HG02798 (cell line): ENCODE measurements around the gene KDM5B.
"Not testable (repeated sequence)": the region's sequence is repeated elsewhere in the genome, so short reads cannot be mapped to it uniquely, and the experiment has no call there.

ENCODE experiments used
- ATAC-seq: cut with Tn5 transposase; IDR thresholded peaks from one replicate; pipeline ENCODE4 v1.9.1; 2021; ENCODE audit warnings: mild to moderate bottlenecking; ENCODE audit not compliant: unreplicated experiment, poor library complexity

Gene KDM5B

DNA sequence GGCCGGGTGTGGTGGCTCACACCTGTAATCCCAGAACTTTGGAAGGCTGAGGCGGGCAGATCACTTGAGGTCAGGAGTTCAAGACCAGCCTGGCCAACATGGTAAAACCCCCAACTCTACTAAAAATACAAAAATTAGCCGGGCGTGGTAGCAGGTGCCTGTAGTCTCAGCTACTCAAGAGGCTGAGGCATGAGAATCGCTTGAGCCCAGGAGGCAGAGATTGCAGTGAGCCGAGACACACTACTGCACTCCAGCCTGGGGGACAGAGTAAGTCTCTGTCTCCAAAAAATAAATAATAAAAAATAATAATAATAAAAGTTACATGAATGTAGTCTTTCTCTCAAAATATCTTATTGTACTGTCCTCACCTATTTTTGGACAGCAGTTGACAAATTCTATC, 13.3 kb downstream of the KDM5B start:
- ATAC-seq, result not testable (repeated sequence)

GRCh38 chr1:202794051-202794740, 14.0 kb downstream of the KDM5B start:
- ATAC-seq, result no peak

DNA sequence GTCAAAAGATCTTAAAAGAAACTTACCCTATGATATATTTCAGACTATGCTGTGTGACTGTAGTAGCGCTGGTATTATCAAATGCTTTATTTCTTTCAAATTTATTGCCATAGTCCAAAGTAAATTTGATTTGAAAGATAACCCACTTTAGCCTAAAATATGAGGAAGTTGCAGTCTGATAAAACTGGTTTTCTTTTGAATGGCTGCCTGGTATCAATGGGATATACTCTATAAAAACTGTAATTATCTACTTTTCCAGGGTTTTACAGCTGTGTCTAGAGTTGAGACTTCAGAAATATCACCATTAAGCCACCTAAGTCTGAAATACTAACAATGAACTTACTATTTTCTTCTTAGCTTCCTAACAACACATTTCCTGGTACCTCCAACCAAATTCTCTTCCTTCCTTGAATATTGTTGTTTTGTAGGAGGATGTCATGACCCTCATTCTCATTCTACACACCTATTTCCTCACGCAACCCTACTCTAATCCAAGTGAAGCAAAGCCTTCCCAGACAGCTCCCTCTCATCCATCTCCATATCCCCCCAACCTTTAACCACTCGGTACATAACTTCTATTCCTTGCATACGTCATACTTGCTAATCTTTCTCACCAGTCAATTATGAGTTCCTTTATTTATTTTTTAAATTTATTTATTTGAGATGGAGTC, 17.0 kb downstream of the KDM5B start:
- ATAC-seq, result no peak

GRCh38 chr1:202788800-202789199, 19.4 kb downstream of the KDM5B start:
- no peak for ATAC-seq

DNA sequence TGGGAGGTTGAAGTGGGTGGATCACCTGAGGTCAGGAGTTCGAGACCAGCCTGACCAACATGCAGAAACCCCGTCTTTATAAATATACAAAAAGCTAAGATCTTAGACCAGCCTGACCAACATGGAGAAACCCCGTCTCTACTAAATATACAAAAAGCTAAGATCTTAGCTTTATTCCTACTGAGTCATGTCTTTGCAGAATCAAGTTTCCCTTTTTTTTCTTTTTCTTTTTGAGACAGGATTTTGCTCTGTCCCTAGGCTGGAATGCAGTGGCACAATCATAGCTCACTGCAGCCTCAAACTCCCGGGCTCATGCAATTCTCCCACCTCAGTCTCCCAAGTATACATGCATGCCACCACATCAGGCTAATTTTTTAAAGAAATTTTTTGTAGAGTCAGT, 21.4 kb downstream of the KDM5B start:
- ATAC-seq, result no peak

DNA sequence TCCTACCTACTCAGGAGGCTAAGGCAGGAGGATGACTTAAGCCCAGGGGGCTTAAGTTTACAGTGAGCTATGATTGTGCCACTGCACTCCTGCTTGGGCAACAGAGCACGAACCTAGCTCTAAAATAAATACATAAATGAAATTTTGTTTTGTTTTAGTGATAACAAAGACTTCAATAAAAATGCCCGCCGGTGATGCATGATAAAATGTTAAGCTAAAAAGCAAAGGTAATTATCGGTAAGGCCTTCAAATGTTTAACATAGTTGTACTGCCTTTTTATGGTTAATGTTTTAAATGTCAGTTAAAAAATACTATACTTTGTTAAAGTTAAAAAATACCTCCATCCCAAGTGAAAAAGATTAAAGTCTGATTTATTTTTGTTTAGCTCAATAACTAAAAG, 27.0 kb downstream of the KDM5B start:
- ATAC-seq, result no peak

- ATAC-seq, result no peak
These were observed 38.1 kb downstream of the KDM5B start for GRCh38 chr1:202770135-202770534.

DNA sequence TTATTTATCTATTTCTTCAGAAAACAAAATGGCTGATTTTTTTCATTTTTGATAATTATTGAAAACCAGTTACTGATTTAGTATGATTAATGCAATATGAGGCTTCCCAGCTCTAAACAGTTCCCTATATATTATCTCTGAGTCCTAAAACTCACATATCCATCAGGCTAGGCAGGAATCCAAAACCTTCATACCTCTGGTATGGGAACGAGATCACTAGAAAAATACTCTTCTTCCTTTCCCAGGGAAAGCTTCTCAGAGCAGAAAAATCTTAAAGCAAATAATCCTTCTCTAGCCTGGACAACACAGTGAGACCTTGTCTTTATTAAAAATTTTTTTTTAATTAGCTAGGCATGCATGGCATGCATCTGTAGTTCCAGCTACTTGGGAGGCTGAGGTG, 42.5 kb downstream of the KDM5B start:
- ATAC-seq, result no peak

- ATAC-seq, result no peak
These were observed 46.2 kb downstream of the KDM5B start for GRCh38 chr1:202762019-202762418.

GRCh38 chr1:202760589-202760988, 47.6 kb downstream of the KDM5B start:
- ATAC-seq, result no peak

DNA sequence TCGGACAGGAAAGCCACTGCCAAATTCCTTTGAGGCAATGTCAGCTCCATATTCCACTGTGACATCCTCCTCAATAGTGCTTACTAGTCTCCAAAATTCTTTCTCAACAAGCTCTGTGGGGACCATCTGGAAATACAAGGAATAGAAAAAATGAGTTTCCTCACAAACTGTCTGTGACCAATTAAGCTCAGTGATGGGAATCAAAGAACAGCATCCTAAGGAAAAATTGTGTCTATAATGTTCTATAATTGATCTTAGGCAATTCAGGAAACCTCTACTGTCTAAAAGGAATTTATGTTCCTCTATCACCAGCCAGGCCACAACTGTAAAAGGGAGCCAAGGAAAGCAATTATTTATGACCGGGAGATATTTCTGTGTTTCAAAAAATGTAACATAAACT, 51.8 kb downstream of the KDM5B start:
- no peak for ATAC-seq

DNA sequence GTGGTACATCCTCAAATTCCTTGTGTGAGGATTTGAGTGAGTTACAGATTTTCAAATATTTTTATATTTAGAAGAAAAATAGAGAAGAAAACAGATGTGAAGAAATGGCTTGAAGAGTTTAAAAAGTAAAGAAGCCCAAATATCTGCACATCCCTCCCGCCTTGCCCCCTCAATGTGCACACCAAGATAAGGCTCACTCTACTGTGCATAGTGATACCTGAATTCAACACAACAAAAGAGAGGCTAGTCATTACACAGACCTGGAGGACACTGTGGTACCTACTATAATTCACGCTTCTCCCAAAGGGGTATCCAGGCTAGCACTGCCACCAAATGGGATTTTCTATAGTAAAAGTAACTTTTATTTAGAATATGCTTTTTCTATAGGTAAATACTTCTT, 53.9 kb downstream of the KDM5B start:
- ATAC-seq, result no peak

DNA sequence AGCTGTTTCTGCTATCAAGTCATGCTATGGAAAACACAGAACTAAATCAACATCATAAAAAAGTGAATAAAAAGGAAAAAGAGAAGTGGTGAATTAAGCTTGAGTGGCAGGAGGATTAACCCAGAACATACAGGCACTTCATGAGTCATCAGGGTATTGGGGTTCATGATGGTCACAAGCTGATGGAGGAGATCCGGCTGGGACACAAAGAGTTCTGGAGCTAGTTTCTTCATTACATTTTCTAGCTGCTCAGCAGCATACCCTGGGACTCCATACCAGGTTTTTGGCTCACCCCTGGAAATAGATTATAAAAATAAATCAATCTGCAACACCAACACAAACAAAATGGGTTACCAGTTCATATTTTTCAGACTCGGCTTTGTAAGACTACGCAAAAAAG, 55.4 kb downstream of the KDM5B start:
- ATAC-seq, result no peak

DNA sequence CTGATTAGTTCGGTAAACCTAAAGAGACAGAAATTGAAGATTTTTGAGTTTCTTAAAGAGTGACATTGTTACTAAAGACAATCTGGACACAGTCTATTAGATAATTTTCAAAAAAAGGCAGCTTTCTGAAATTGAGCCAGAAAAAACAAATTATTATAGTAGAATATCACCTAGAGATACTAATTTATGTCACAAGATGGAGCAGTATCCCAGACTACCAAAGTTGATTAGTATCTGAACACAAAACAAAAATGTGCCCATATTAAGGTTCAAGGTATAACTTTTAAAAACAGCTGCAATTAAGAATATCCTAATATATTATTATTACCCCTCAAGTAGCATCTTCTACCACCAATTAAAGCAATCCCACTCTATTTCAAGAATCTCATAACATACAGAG, 57.5 kb downstream of the KDM5B start:
- ATAC-seq, result no peak

DNA sequence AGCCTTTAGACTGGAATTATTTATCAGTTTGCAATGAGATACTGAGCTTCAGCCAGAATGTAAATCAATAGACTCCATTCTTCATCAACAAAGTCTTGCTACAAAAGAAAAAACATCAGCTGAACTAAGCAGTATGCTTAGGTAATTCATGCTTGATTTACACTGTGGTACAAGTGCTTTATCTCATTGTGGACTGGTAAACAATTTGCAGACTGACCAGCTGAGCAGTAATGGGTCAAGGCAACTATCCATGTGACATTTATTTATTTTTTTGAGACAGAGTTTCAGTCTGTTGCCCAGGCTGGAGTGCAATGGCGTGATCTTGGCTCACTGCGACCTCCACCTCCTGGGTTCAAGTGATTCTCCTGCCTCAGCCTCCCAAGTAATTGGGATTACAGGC, 58.2 kb downstream of the KDM5B start:
- ATAC-seq, result no peak

DNA sequence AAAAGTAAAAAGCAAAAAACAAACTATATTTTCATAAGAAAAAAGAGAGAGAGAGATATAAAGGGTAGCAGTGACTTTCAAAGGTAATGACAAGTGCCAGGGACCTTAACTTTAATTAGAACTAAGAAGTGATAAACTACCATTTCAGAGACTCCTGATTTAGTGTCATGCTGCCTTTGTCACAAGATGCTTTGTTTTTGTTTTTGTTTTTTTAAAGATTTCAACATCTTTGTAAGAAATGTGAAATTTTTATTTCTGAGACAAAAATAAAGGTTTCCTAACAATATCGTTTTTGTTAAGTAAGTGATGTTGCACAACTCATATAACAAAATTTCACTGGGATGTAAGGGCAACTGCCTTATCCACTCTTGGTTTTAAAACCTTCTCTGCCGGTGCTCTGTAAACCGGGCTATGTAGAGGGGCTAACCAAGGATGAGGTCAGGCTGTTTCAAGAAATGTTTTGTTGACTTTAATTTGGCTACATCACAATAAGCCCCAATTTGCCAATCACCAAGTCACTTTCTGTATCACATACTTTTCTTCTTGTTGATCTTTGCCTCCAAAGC, 62.8 kb downstream of the KDM5B start:
- ATAC-seq, result no peak

DNA sequence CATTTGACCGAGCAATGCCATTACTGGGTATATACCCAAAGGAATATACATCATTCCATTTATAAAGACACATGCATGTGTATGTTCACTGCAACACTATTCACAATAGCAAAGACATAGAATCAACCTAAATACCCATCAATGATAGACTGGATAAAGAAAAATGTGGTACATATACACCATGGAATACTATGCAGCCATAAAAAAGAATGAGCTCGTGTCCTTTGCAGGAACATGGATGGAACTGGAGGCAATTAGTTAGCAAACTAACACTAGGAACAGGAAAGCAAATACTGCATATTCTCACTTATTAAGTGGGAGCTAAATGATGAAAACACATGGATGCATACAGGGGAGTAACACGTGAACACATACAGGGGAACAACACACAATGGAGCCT, 63.5 kb downstream of the KDM5B start:
- not testable (repeated sequence) for ATAC-seq

DNA sequence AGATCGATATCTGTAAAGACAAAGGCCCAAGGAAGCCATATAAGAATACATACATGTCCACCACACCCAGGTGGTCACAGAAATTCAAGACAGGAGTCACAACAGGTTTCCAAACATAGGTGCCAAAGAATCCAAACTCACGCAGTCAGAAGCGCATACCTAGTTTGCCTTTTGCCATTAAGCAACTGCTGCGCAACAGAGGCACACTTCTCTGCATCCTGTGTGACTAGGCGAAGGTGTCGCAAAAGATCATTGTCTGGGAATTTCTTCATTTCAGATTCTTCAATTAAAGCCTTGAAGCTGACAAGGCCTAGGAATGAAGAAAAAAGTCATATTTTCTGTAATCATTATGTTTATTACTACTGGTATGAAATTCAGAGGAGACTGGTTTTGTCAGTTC, 65.7 kb downstream of the KDM5B start:
- ATAC-seq, result no peak

GRCh38 chr1:202733251-202733650, 75.0 kb downstream of the KDM5B start:
- no peak for ATAC-seq

- no peak for ATAC-seq
These were observed 79.3 kb downstream of the KDM5B start for GRCh38 chr1:202728951-202729350.

DNA sequence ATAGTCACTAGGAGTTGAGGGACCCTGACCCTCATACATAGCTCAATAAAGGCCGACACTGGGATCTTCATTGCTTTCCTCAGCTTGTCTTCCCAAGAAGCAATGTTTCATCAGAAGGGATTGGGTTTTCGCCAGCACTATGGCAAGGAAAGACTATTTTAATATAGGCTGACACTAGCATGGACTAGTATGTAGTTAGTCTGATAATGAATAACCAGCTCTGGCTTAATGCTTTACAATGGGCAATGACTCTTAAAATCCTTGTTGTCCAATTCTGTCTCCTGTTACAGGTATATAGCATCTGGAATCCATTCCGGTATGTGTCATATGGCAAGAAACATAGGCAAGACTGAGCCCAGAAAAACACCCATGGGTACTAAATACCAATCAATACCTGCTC, 82.7 kb downstream of the KDM5B start:
- no peak for ATAC-seq

- no peak for ATAC-seq
These were observed 84.5 kb downstream of the KDM5B start for GRCh38 chr1:202723708-202724107.
